Cardiac muscle cell (in vitro differentiated cells and primary cell): ENCODE data around the gene CDH23. TPM values are rescaled to one million over a fixed set of nuclear protein-coding genes. Genes with fewer than 3 reads are reported as not detected.

Source experiments
- DNase-seq, 2 donors: peaks; one replicate each; pipeline versions ENCODE4 v3.0.0 to v3.0.0-alpha.2; 2010 to 2017; ENCODE audit warnings: low read depth in 1 of 2, low spot score in 1 of 2
- H3K27ac ChIP-seq: fragments of 200-600 bp; sonication (generic); 2 replicates; pipeline ENCODE4 v1.5.1; 2016
- H3K27me3 ChIP-seq: fragments of 200-600 bp; sonication (generic); 2 replicates; pipeline ENCODE4 v1.6.0; 2016; ENCODE audit warnings: control low read depth
- H3K36me3 ChIP-seq: fragments of 200-600 bp; sonication (generic); 2 replicates; pipeline ENCODE4 v1.5.1; 2016; ENCODE audit warnings: control low read depth
- H3K4me1 ChIP-seq: fragments of 200-600 bp; sonication (generic); 2 replicates; pipeline ENCODE4 v1.8.1; 2017; ENCODE audit warnings: low read depth, mild to moderate bottlenecking, mixed run types
- H3K4me3 ChIP-seq: fragments of 200-600 bp; sonication (generic); 2 replicates; pipeline ENCODE4 v1.5.1; 2016; ENCODE audit warnings: mild to moderate bottlenecking
- H3K9me3 ChIP-seq: fragments of 200-600 bp; sonication (generic); 2 replicates; pipeline ENCODE4 v1.5.1; 2017; ENCODE audit warnings: low read depth, mild to moderate bottlenecking, control low read depth
- CTCF ChIP-seq: IDR thresholded peaks from 2 replicates; pipeline ENCODE4 v1.5.1; 2012; ENCODE audit warnings: low read depth, mild to moderate bottlenecking, low read length
- polyA plus RNA-seq: library from polyadenylated mRNA; unstranded; fragments of >200 nt; fragmentation: Nextera tagmentation; extraction: Ambion mirVana; gene quantifications from 2 replicates; pipeline ENCODE4 v1.2.1, GENCODE V29; 2016
- total RNA-seq: library from RNA; depleted of rRNA; stranded (reverse); fragments of >200 nt; gene quantifications from 2 replicates; pipeline ENCODE4 v1.2.3, GENCODE V29; 2016

Gene CDH23
- total and polyA plus RNA-seq, 2 experiments from 2014 or later, result 0.05 to 0.51 TPM

GRCh38 chr10:71671994-71672946 lies 275.6 kb downstream of the CDH23 start:
- no peak overlapping the region for H3K27ac ChIP-seq
- no peaks in the 10 kb centered on the region for H3K36me3 ChIP-seq
- H3K9me3 ChIP-seq, result no peaks in the 10 kb centered on the region
- TF ChIP-seq CTCF, result no peak
- peaks cover 3% of the 10 kb centered on the region for H3K4me1 ChIP-seq
- H3K4me3 ChIP-seq, result no peak overlapping the region
- H3K27me3 ChIP-seq, result no peaks in the 10 kb centered on the region
- DNase-seq, result no peak

- DNase-seq, result no peak
- no peaks in the 10 kb centered on the region for H3K36me3 ChIP-seq
- H3K4me1 ChIP-seq, result no peaks in the 10 kb centered on the region
- H3K9me3 ChIP-seq, result no peaks in the 10 kb centered on the region
- H3K4me3 ChIP-seq, result no peak overlapping the region
- H3K27me3 ChIP-seq, result no peaks in the 10 kb centered on the region
- no peak for TF ChIP-seq CTCF
- no peak overlapping the region for H3K27ac ChIP-seq
These were observed 278.7 kb downstream of the CDH23 start for GRCh38 chr10:71675295-71675970.

GRCh38 chr10:71677261-71677660 lies 280.5 kb downstream of the CDH23 start:
- TF ChIP-seq CTCF, result no peak
- no peak overlapping the region for H3K4me3 ChIP-seq
- H3K9me3 ChIP-seq, result no peaks in the 10 kb centered on the region
- H3K4me1 ChIP-seq, result no peaks in the 10 kb centered on the region
- no peak overlapping the region for H3K27ac ChIP-seq
- DNase-seq, result no peak
- H3K27me3 ChIP-seq, result no peaks in the 10 kb centered on the region
- H3K36me3 ChIP-seq, result no peaks in the 10 kb centered on the region

- Histone ChIP-seq H3K36me3 (no peaks in the 10 kb centered on the region), H3K27me3 (peaks cover 3% of the 10 kb centered on the region), H3K27ac (no peak overlapping the region), H3K9me3 (no peaks in the 10 kb centered on the region), H3K4me3 (no peak overlapping the region), H3K4me1 (no peaks in the 10 kb centered on the region)
- no peak for TF ChIP-seq CTCF
- DNase-seq, result no peak
These were observed 281.5 kb downstream of the CDH23 start for GRCh38 chr10:71678057-71678805.

GRCh38 chr10:71679425-71679824 lies 282.7 kb downstream of the CDH23 start:
- TF ChIP-seq CTCF, result no peak
- no peak overlapping the region for H3K4me3 ChIP-seq
- H3K27ac ChIP-seq, result no peak overlapping the region
- DNase-seq, result no peak
- H3K9me3 ChIP-seq, result no peaks in the 10 kb centered on the region
- H3K4me1 ChIP-seq, result no peaks in the 10 kb centered on the region
- H3K36me3 ChIP-seq, result no peaks in the 10 kb centered on the region
- H3K27me3 ChIP-seq, result peaks cover 6% of the 10 kb centered on the region
